SU-DHL-6 (cell line): Measurements from ENCODE around the gene DBF4B.

ENCODE experiments used
- H2AFZ ChIP-seq: fragments of 200-600 bp; sonication (generic); 2 replicates; pipeline ENCODE4 v1.6.1; 2014; ENCODE audit warnings: low read depth, mild to moderate bottlenecking, moderate library complexity, mixed read lengths, antibody characterized with exemption, low read length; ENCODE audit not compliant: severe bottlenecking
- H3F3A ChIP-seq: fragments of 200-600 bp; shearing (Covaris generic); 2 replicates; pipeline ENCODE4 v1.6.0; 2016; ENCODE audit warnings: antibody characterized with exemption, mild to moderate bottlenecking; ENCODE audit not compliant: insufficient read depth
- H3K27ac ChIP-seq: fragments of 200-600 bp; sonication (generic); 2 replicates; pipeline ENCODE4 v1.5.1; 2016; ENCODE audit warnings: low read depth, mild to moderate bottlenecking, low read length, moderate library complexity, mixed read lengths
- H3K27me3 ChIP-seq: fragments of 200-600 bp; sonication (generic), shearing (Covaris generic); 2 replicates; pipeline ENCODE4 v1.6.0; 2014; ENCODE audit warnings: mild to moderate bottlenecking, low read length
- H3K36me3 ChIP-seq: fragments of 200-600 bp; sonication (generic); 2 replicates; pipeline ENCODE4 v1.6.1; 2014; ENCODE audit warnings: mild to moderate bottlenecking, low read length, mixed read lengths
- H3K4me2 ChIP-seq: fragments of 300-600, 200-600 bp; shearing (Covaris generic), sonication (generic); 2 replicates; pipeline ENCODE4 v1.6.0; 2014; ENCODE audit warnings: low read length, low read depth, mild to moderate bottlenecking; ENCODE audit not compliant: poor library complexity, severe bottlenecking
- H3K4me3 ChIP-seq: fragments of 200-600 bp; sonication (generic); 2 replicates; pipeline ENCODE4 v1.5.1; 2014; ENCODE audit warnings: antibody characterized with exemption, low read length, mild to moderate bottlenecking, mixed read lengths; ENCODE audit not compliant: insufficient read depth, poor library complexity, severe bottlenecking
- H3K79me2 ChIP-seq: fragments of 200-600 bp; sonication (generic); 2 replicates; pipeline ENCODE4 v1.6.1; 2014; ENCODE audit warnings: mild to moderate bottlenecking, low read length, moderate library complexity; ENCODE audit not compliant: insufficient read depth
- H3K9ac ChIP-seq: fragments of 200-600 bp; sonication (generic); 2 replicates; pipeline ENCODE4 v1.7.0; 2014; ENCODE audit warnings: mild to moderate bottlenecking, low read length
- H3K9me2 ChIP-seq: fragments of 200-600 bp; sonication (generic); replicated peaks from 2 replicates; pipeline ENCODE4 v1.6.1; 2014; ENCODE audit warnings: low read length; ENCODE audit not compliant: insufficient read depth
- H3K9me3 ChIP-seq: fragments of 200-600 bp; sonication (generic); 2 replicates; pipeline ENCODE4 v1.6.1; 2014; ENCODE audit warnings: low read length, mixed read lengths; ENCODE audit not compliant: insufficient read depth
- H4K20me1 ChIP-seq: fragments of 200-600 bp; sonication (generic); 2 replicates; pipeline ENCODE4 v1.6.1; 2014; ENCODE audit warnings: low read depth, mild to moderate bottlenecking, antibody characterized with exemption, low read length, moderate library complexity, mixed read lengths
- EZH2phosphoT487 ChIP-seq: fragments of 200-600 bp; sonication (generic), shearing (Covaris generic); conservative IDR thresholded peaks from 2 replicates; pipeline ENCODE4 v1.6.1; 2018; ENCODE audit warnings: mild to moderate bottlenecking, antibody characterized with exemption, low read length, moderate library complexity, mixed read lengths
- TF ChIP-seq, protein P1 (sequence below): fragments of 200-600 bp; sonication (generic); IDR thresholded peaks from one replicate; pipeline ENCODE4 v1.5.1; 2017; ENCODE audit warnings: antibody characterized with exemption, mild to moderate bottlenecking, low read length, moderate library complexity; ENCODE audit not compliant: insufficient read depth, poor library complexity, severe bottlenecking

Gene DBF4B

DNA sequence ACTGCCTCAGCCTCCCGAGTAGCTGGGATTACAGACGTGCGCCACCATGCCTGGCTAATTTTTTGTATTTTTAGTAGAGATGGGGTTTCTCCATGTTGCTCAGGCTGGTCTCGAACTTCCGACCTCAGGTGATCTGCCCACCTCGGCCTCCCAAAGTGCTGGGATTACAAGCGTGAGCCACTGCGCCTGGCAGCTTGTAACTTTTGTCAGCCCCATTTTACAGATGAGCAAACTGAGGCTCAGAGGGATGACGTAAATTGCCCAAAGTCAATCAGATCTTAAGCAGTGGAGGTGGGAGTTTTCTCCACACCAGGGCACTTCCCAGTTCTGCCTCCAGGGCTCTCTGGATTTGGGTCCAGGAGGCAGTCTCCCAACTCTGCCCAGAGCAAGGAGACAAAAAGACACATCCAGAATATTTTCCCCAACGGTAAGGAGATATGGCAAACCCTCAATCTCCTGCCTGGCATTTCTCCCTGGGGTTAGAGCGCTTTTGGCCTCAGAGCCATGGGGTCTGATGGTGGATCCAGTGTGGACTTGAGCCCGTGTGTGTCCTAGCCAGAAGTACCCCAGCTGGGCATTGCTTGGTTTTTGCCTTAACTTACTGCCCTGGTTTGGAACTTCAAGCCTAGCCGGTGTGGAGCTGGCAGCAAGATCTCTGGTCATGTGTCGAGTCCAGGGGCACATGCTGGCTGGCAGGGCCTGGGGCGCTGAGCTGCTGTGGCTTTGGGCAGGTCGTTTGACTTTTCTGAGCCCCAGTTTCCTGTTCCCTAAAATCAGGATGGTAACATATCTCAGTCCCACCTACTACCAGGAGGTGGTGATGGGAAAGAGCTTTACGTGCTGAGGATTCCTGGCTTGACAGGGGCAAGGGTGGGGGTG, 53.7 kb downstream of the DBF4B start:
- H3K36me3 ChIP-seq: no peaks in the 10 kb centered on the region

GRCh38 chr17:44763170-44763569, 54.7 kb downstream of the DBF4B start:
- no peaks in the 10 kb centered on the region for H4K20me1 ChIP-seq
- H3K79me2 ChIP-seq: no peaks in the 10 kb centered on the region
- H3F3A ChIP-seq: no peaks in the 10 kb centered on the region
- H3K9ac ChIP-seq: no peak overlapping the region
- no peaks in the 10 kb centered on the region for H3K27me3 ChIP-seq
- no peak overlapping the region for H2AFZ ChIP-seq
- H3K4me2 ChIP-seq: no peak overlapping the region
- no peaks in the 10 kb centered on the region for H3K36me3 ChIP-seq
- no peaks in the 10 kb centered on the region for H3K9me3 ChIP-seq
- H3K9me2 ChIP-seq: no peaks in the 10 kb centered on the region
- no peak for TF ChIP-seq EZH2phosphoT487
- TF ChIP-seq, protein P1, sequence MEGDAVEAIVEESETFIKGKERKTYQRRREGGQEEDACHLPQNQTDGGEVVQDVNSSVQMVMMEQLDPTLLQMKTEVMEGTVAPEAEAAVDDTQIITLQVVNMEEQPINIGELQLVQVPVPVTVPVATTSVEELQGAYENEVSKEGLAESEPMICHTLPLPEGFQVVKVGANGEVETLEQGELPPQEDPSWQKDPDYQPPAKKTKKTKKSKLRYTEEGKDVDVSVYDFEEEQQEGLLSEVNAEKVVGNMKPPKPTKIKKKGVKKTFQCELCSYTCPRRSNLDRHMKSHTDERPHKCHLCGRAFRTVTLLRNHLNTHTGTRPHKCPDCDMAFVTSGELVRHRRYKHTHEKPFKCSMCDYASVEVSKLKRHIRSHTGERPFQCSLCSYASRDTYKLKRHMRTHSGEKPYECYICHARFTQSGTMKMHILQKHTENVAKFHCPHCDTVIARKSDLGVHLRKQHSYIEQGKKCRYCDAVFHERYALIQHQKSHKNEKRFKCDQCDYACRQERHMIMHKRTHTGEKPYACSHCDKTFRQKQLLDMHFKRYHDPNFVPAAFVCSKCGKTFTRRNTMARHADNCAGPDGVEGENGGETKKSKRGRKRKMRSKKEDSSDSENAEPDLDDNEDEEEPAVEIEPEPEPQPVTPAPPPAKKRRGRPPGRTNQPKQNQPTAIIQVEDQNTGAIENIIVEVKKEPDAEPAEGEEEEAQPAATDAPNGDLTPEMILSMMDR: no peak
- H3K4me3 ChIP-seq: no peak overlapping the region
- H3K27ac ChIP-seq: no peak overlapping the region

More for the DNA sequence above, 53.7 kb downstream of the DBF4B start:
- no peak overlapping the region for H3K27ac ChIP-seq
- TF ChIP-seq, protein P1: no peak
- no peaks in the 10 kb centered on the region for H3K9me2 ChIP-seq
- H3F3A ChIP-seq: no peaks in the 10 kb centered on the region
- H3K4me2 ChIP-seq: no peak overlapping the region
- no peak overlapping the region for H3K4me3 ChIP-seq
- H2AFZ ChIP-seq: no peak overlapping the region
- no peak overlapping the region for H3K9ac ChIP-seq
- H3K27me3 ChIP-seq: no peaks in the 10 kb centered on the region
- no peaks in the 10 kb centered on the region for H4K20me1 ChIP-seq
- H3K9me3 ChIP-seq: no peaks in the 10 kb centered on the region
- H3K79me2 ChIP-seq: no peaks in the 10 kb centered on the region

- H2AFZ ChIP-seq: no peak overlapping the region
- TF ChIP-seq, protein P1: no peak
- no peak for TF ChIP-seq EZH2phosphoT487
- H3F3A ChIP-seq: no peaks in the 10 kb centered on the region
- no peaks in the 10 kb centered on the region for H3K27me3 ChIP-seq
- no peak overlapping the region for H3K27ac ChIP-seq
- no peaks in the 10 kb centered on the region for H3K9me2 ChIP-seq
- no peak overlapping the region for H3K4me2 ChIP-seq
- no peaks in the 10 kb centered on the region for H3K9me3 ChIP-seq
- no peak overlapping the region for H3K4me3 ChIP-seq
- H3K9ac ChIP-seq: no peak overlapping the region
- H3K79me2 ChIP-seq: no peaks in the 10 kb centered on the region
- H3K36me3 ChIP-seq: no peaks in the 10 kb centered on the region
- no peaks in the 10 kb centered on the region for H4K20me1 ChIP-seq
Observed at GRCh38 chr17:44765965-44766364, 57.5 kb downstream of the DBF4B start.
